GM12801 (cell line): ENCODE data around the gene ZBTB48.

Source experiments
- TF ChIP-seq, protein P1 (sequence below): IDR thresholded peaks from one replicate; pipeline ENCODE4 v1.5.1; 2011; ENCODE audit warnings: control low read depth; ENCODE audit not compliant: insufficient read length; ENCODE audit errors: extremely low read depth

ZBTB48 gene

GRCh38 chr1:6622396-6623152 is 42.8 kb downstream of the ZBTB48 start:
- TF ChIP-seq, protein P1, sequence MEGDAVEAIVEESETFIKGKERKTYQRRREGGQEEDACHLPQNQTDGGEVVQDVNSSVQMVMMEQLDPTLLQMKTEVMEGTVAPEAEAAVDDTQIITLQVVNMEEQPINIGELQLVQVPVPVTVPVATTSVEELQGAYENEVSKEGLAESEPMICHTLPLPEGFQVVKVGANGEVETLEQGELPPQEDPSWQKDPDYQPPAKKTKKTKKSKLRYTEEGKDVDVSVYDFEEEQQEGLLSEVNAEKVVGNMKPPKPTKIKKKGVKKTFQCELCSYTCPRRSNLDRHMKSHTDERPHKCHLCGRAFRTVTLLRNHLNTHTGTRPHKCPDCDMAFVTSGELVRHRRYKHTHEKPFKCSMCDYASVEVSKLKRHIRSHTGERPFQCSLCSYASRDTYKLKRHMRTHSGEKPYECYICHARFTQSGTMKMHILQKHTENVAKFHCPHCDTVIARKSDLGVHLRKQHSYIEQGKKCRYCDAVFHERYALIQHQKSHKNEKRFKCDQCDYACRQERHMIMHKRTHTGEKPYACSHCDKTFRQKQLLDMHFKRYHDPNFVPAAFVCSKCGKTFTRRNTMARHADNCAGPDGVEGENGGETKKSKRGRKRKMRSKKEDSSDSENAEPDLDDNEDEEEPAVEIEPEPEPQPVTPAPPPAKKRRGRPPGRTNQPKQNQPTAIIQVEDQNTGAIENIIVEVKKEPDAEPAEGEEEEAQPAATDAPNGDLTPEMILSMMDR = no peak

- TF ChIP-seq, protein P1 = no peak
These were observed 43.6 kb downstream of the ZBTB48 start for GRCh38 chr1:6623269-6623965.

- TF ChIP-seq, protein P1 = no peak
These were observed 45.2 kb downstream of the ZBTB48 start, which contains the start of gene THAP3 for GRCh38 chr1:6624710-6625583. TSS of gene THAP3 (plus strand) at chr1:6624868. CDS start at chr1:6625219, 351 bp downstream.

GRCh38 chr1:6625584-6626149 is 45.9 kb downstream of the ZBTB48 start:
- TF ChIP-seq, protein P1 = no peak

GRCh38 chr1:6627031-6627430 is 47.2 kb downstream of the ZBTB48 start:
- TF ChIP-seq, protein P1 = no peak

DNA sequence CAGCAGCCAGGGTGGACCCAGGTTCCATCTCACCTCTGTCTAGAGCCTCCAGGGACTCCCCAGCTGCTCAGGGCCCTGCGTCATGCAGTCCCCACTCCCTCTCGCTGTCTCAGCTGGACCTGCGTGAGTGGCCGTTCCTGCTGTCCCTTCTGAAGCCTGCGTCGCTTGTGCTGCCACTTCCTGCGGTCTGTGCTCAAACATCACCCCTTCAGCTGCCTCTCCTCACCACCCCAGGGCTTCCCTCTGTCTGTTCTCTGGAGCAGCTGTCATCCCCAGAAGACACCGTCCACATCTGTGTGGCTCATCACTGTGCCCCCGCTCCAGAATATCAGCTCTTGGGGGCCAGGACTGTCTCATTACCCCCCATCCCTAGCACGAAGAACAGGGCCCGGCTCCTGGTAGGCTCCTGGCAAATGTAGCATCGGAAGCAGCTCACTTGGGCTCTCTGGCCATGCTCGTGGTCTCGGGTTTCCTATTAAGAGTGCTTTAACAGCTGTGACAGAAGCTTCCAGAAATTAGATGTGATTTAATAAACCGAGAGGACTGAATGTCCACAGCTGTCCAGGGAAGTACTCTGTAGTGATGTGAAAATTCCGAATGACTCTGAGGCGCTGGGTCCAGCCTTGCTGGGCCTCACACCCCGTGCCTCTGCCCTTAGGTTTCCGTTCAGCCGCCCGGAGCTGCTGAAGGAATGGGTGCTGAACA is 48.2 kb downstream of the ZBTB48 start:
- TF ChIP-seq, protein P1 = no peak
